HG03175 (cell line): ENCODE measurements around the gene TMEM94.
"Not testable (repeated sequence)": the region's sequence is repeated elsewhere in the genome, so short reads cannot be mapped to it uniquely, and the experiment has no call there.

Experiments
- ATAC-seq: cut with Tn5 transposase; IDR thresholded peaks from one replicate; pipeline ENCODE4 v1.9.1; 2021; ENCODE audit warnings: mild to moderate bottlenecking, moderate library complexity; ENCODE audit not compliant: unreplicated experiment

The TMEM94 gene

DNA sequence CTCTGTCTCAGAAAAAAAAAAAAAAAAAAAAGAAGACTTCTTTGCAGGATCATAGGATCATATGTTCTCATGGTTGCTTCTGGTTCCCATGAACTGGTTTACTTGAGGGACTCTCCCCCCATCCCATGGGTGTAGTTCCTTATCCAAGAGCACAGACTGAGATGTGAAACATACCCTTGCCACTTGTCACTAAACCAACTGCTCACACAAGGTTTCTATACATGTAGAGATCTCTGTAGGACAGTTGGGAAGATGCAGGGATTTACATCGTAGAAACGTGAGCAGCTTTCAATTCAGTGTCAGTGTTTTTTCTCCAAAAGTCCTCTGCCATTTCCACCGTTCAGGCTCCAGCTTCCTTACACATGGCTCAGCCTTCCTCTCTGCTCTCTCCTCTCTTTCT, 11.1 kb upstream of the TMEM94 start:
- no peak for ATAC-seq

DNA sequence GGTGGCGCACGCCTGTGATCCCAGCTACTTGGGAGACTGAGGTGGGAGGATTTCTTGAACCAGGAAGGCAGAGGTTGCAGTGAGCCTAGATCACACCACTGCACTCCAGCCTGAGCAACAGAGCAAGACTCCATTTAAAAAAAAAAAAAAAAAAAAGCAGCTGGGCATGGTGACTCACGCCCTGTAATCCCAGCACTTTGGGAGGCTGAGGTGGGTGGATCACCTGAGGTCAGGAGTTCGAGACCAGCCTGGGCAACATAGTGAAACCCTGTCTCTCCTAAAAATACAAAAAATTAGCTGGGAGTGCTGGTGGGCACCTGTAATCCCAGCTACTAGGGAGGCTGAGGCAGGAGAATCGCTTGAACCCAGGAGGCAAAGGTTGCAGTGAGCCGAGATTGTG, 10.5 kb upstream of the TMEM94 start:
- ATAC-seq = not testable (repeated sequence)

DNA sequence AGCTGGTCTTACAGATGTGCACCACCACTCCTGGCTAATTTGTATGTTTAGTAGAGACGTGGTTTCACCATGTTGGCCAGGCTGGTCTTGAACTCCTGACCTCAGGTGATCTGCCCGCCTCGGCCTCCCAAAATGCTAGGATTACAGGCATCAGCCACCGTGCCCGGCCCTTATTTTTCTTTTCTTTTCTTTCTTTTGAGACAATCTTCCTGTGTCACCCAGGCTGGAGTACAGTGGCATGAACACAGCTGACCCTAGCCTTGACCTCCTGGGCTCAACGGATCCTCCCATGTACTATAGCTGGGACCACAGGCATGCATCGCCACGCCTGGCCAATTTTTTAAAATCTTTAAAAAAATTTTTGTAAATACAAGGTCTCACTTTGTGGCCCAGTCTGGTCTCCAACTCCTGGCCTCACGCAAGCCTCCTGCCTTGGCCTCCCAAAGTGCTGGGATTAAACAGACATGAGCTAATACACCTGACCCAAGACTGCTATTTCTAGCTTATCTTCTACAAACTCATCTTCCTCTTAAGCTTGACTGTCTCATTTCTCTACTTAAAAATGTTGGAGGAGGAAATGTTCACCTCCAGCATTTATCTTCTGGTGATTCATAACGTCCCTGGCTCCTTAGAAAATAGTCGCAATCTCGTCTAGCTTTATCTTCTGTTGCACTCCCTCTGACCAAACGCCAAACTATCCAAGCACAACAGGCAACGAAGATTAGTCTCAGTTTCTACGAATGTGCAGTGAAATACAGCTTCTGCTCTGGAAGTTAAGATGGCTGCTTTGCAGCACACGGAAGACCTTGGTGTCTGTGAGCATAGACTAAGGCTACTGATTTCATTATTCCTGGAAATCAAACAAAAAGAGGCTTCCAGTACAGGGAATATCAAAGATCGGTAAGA, 8.2 kb upstream of the TMEM94 start:
- no peak for ATAC-seq

DNA sequence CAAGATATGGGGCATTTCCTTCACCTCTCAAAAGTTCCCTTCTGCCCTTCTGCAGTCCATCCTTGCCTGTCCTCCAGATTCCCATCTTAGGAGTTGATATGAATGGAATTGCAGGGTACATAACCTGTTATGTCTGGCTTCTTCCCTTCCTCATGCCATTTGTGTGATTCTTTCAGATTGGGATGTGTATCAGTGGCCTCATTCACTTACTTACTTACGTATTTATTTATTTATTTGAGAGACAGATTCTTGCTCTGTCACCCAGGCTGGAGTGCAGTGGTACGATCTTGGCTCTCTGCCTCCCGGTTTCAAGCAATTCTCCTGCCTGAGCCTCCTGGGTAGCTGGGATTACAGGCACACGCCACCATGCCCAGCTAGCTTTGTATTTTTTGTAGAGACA, 6.2 kb upstream of the TMEM94 start:
- no peak for ATAC-seq

DNA sequence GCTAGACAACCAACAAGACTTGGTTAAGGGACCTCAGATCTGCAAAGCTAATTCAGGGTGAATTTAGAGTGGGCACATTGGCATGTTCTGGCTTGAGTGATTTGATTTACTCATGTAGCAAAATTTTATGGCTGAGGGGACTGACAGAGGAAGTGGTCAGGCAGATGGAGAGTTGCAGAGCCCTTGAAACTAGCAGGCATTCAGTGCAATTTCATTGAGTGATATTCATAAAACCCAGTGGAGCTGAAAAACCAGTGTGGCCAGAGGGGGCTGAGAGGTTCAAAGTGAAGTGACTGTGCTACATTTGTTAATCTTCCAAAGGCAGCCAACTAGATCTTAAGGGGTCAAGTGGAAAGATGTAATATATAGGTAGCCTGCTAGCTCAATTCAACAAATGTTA, 2.2 kb upstream of the TMEM94 start:
- ATAC-seq = no peak

DNA sequence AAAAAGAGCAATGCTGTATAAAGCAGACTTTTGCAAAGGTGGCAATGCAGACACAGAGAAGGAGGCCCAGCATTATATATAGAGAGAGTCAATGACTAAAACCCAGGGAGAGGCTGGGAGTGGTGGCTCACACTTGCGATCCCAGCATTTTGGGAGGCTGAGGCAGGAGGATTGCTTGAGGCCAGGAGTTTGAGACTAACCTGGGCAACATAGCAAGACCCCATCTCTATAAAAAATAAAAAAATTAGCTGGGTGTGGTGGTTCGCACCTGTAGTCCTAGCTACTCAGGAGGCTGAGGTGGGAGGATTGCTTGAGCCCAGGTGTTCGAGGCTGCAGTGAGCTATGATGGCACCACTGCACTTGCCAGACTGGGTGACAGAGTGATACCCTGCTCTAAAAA, 1.8 kb upstream of the TMEM94 start:
- ATAC-seq = not testable (repeated sequence)

DNA sequence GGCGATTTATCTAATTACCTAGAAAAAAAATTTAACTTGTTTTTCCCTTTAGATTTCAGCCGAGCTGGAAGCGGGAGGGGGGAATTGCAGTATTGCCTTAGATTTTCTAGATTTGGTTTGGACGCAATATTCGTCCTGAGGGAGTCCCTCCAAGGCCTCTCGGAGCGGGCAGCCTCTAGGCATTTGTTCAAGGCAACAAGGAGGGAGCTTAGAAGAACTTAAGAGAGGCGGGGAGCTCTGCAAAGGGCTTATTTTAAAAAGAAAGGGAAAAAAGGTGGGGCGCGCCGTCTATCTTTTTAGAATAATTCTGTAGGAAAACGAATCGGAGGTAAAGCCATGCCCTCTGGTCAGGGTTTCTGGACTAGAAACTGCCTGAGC, 407 bp upstream of the TMEM94 start:
- ATAC-seq = peak; percentile 7

DNA sequence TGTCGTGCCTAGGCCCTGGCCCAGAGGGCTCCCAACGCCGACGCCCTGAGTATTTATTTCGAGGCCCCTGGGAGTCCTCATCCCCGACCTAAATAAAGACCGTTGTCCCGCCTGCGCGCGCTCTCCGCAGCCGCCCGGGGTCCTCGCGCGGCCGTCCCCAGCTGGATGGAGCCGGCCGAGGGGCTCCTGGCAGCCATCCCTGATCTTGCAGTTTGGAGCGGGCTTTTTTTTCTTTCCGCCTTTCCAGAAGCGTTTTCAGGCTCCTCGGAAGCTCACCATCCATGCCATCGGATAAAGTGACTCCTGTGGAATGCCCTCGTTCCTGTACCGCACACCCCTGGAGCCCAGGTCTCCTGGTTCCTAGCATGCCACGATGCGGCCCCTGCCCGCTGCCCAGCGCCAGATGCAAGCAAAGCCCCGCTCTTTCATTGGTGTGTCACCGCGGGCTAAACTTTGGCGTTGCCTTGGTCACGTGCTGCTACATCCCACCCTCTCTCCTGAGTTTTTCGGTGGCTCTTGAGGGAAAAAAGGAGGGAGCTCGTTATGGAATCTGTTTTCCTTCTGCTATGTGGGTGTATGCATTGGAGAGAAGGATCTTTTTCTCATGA, 716 bp downstream of the TMEM94 start:
- ATAC-seq = no peak

DNA sequence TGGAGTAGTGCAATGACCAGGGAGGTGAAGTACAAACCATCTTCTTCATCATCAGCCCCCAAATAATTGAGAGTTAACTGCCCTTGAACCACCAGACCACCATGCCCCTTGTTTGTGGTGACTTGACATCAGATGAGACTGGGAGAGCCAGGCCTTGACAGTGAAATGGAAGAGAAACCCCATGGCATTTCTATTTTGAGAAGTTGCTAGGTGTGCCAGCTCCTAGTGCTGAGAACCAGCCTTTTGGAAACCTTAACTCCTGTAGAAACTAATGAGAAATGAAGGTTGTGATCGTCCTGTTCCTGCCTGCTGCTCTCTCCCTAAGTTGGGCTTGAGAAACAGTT, 2.8 kb downstream of the TMEM94 start:
- ATAC-seq = no peak

DNA sequence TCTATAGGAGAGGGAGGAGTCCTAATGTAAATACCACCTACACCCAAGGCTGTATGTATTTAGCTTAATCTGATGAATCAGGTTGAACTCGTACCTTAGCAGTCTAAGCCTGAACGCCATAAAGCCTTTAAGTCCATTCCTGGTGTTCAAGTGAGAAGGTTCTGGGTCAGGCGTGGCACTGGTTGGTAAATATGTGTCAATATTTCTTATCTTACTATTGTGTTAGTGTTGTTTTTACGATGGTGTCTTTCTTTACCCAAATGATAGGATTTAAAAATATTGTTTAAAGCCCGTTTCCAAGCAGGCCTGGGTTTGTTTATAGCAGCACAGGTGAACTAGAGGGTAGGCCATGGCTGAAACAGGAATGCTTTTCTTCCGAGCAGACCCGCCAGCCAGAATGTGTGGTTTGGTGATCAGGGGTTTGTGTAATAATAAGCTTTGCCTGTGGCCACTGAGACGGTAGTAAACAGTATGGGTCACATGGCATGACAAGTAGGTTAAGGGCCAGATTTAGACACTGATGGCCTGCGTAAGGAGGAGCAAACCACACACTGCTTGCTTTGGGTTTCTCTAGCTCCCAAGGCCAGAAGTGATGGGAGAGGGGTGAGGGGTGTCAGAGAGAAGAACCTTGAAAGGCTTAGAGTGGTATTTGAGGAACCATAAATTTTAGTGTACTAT, 3.3 kb downstream of the TMEM94 start:
- ATAC-seq = no peak

DNA sequence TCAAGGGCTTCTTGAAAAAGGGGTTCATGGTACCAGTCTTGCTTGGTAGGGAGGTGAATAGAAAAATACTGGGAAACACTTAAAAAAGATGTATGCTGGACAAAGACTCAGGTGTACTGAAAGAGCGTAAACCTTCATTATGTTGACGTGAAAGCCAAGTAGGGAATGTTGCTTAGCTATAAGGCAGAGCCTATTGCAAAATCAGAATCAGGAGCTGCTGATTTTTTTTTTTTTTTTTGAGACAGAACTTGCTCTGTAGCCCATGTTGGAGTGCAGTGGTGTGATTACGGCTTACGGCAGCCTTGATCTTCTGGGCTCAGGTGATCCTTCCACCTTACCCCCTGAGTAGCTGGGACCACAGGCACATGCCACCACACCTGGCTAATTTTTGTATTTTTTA, 3.9 kb downstream of the TMEM94 start:
- no peak for ATAC-seq

DNA sequence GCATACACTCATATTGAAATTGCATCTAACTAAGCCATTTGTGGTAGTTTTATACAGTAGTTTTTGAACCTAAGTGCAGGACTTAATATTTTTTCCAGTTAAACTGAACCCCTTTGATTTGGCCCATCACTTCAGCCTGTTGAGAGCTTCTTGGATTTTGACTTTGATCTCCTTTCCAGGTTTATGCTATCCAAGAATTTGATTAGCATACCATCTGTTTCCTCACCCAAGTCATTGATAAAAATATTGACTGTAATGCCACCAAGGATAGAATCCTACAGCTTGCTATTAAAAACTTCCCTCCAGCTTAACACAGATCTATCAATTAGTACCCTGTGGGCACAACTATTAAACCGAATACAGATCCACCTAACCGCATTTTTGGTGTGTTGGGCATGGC, 7.2 kb downstream of the TMEM94 start:
- ATAC-seq = no peak

DNA sequence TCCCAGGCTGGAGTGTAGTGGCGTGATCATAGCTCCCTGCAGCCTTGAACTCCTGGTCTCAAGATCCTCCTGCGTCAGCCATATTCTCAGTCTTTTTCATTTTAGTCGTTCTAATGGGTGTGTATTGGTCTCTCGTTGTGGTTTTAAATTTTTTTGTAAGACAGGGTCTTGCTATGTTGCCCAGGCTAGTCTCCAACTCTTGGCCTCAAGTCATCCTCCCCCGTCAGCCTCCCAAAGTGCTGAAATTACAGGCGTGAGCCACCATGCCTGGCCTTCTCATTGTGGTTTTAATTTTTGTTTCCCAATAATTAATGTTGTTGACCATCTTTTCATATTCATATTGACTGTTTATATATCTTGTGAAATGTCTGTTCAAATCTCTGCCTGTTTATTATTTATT, 8.6 kb downstream of the TMEM94 start:
- ATAC-seq = no peak

DNA sequence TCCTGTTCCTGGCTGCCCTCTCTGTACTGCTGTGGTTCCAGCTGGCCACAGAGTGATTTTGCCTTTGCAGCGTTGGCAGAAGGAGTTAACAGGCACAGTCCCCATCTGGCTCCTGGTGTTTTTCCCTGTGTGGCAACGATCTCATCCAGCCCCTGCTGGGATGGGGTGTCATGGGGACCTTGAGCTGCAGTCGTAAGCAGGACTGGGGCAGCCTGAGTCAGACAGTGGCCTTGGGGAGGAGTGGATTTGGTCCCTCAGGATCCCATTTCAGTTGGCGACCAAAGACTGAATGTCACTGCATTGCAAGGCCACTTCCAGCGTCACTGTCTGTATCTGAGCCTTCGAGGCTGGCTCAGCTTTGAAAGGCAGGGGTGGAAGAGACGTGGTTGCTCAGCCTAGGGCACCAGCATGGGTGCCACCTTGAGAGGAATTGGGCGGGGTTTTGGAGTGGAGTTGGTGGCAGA, 11.9 kb downstream of the TMEM94 start:
- no peak for ATAC-seq

DNA sequence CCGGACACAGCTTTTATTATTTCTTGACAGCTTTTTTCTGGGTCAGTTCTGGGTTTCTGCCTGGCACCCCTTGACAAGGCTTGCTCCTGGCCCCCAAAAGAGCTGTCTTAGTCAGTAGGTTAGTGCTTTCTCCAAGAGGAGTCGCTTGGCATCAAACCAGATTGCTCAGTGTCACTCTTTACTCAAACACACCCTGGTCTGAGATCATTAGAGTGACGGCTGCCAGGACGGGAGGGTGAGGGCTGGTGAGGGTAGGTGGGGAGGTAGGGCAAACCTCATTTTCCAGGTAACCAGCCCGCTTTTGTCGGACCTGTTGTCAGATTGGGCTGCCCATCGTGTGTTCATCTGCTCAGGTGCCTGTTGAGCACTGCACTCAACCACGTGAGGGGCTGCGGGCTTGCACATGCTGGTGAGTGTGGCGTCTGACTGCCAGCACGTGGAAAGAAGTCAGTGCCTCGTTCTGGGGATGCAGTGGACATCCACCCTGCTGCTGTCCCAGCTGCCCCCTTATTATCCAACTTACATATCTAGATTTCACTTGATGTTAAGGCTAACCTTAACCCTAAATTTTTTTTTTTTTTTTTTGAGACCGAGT, 12.4 kb downstream of the TMEM94 start:
- no peak for ATAC-seq

DNA sequence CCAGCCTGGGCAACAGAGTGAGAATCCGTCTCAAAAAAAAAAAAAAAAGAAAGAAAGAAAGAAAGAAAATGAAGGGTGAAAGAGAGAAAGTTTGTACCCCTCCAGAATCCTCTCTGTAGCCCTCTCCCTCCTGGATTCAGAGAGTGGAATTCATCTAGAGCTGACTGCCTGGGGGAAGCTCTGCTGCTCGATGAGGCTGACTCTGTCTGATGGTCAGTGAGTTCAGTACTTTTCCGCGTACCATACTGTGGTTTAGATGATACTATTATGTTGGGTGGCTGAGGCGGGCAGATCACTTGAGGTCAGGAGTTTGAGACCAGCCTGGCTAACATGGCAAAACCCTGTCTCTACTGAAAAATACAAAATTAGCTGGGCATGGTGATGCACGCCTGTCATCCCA, 14.8 kb downstream of the TMEM94 start:
- ATAC-seq = no peak

DNA sequence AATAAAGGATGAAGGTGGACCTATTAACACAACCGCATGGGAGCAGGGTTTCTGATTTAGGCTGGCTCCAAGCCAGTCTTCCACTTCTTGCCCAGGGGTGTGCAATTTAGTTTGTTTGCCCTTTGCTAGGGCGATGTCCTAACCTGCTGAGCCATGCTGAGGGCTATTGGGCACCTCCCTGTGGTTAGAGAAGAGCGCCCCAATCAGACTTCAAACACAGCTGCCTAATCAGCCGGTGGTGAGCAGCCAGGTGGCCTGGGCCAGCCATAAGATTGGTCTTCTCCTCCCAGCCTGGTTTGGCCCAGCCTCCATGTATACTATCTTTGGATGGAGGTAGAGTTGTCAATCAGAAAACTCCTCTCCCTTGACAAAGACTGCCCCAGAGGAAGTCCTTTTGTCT, 15.7 kb downstream of the TMEM94 start:
- no peak for ATAC-seq

DNA sequence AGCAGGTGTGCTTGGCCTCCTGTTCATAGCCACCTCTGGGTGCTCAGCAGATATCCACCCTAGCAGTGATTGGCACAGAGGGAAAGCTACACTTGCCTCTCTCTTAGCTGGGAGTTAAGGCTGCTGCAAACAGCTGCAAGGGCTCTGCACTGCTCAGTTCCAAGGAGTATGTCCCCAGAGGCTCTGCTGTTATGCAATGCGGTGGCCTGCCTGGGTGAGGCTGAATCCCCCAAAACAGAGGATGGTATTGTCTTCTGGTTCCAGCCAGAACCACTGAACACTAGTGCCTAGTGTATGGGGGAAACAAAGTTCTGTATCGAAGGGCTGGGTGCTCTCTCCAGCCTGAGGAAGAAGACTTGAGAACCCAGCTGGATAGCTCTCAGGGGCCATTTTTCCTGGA, 16.8 kb downstream of the TMEM94 start:
- ATAC-seq = no peak

DNA sequence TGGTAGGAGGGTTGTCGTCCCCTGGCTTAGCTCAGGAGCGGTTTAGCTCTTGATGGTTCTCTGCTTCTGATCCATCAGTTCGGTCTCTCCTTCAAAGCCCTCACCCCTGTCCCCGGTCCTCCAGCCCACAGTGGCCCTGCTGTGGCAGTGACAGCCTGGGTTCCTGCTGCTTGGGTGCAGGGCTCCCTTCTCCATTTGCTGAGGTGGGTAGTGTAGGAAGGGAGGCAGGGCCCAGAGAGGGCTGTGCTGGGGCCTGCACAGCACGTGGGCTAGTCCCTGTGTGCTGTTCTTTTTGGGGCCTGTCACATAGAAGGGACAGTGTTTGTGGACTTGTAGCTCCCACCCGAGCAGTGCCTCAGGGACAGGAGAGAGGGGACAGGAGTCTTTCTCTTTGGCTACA, 18.3 kb downstream of the TMEM94 start:
- ATAC-seq = no peak

DNA sequence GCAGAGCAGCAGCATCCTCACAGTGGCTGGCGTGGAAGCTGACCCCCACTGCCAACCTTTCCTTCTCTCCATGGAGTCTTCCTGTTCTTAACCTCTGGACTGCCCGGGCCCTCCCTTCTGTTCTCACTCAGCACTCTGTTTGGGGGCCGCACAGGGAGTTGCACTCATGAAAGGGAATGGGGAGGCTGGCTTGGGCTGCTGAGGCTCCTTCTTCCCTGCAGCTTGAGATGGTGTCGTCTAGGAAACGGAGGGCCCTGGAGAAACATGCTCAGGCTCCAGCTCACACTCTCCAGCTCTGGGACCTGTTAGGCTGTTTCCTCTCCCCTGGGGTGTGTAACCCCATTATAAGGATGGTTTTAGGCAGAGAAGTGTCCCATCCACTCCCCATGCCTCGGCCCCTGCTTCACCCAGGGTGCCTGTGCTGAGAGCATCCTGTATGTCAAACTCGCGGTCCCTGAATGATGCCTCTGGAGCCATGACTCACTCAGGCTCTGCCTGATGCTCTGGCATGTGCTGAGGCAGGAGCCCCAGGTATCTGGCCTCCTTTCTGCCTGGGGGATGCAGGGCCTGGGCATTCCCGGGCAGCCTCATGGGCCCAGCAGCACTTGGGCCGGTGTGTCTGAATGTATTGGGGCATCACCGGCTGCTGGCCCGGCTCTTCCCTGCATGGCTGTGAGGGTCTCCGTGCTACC, 18.9 kb downstream of the TMEM94 start:
- no peak for ATAC-seq

DNA sequence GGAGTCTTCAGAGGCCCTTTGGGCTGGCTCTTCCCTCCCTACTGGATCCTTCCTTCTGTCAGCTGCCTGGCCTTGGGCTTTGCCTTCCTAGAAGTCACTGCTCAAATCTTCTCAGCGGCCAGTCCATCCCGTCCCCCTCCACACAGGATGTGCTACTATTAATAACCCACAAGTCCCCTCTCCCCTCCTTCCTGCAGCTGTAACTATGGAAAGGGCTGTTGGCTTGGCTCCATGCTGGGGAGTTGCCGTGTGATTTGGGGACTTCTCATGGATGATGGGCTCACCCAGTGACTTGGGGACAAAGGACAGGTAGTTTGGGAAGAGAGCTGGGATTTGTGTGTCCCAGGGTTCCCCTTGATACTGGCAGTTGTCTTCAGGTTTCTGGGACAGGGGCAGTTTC, 19.4 kb downstream of the TMEM94 start:
- no peak for ATAC-seq
